ENCODE data around the gene SPPL3. TPM values are rescaled to one million over a fixed set of nuclear protein-coding genes. Genes with fewer than 3 reads are reported as not detected.
"Not testable (repeated sequence)": the region's sequence is repeated elsewhere in the genome, so short reads cannot be mapped to it uniquely, and the experiment has no call there.

The SPPL3 gene
- polyA plus RNA-seq, 1 donor, result 49.2 TPM

DNA sequence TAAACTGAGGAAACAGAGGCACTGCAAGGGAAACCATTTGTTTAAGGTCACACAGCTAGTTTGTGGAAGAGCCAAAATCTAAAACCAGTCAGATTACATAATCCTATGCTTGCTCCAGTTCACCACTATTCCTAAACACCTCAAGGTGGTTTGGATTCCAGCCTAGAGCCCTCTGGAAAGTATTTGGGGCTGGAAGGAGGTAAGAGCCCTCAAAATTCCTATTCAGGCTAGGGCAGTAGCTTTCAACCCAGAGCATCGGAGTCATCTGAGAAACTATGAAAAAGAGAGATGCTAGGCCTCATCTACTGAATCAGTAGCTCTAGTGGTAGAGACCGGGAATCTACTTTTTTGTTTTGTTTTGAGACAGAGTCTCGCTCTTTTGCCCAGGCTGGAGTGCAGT lies 16.0 kb upstream of the SPPL3 start:
- DNase-seq (ENCODE audit: low read depth), result no peak

DNA sequence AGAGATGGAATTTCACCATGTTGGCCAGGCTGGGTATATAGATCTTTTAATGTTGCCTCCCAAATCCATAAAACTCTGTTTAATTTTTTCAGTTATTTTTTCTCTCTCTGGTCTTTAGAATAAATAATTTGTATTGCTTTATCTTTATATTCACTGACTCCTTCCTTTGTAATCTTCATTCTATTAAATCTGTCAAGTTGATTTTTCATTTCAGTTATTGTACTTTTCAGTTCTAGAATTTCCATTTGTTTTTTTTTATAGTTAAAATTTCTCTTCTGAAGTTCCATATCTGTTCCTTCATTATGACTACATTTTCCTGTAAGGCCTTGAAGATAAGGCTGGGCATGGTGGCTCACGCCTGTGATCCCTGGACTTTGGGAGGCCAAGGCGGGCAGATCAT lies 13.6 kb upstream of the SPPL3 start:
- no peak for DNase-seq (ENCODE audit: low read depth)

DNA sequence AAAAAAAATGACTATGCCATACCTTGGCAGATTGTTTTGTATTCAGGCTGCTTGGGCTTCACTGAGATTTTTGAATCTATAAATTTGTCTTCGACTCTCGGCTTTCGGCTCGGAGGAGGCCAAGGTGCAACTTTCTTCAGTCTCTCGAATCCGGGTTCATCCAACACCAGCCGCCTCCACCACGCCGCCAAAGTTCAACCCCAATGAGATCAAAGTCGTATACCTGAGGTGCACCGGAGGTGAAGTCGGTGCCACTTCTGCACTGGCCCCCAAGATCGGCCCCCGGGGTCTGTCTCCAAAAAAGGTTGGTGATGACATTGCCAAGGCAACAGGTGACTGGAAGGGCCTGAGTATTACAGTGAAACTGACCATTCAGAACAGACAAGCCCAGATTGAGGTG lies 12.4 kb upstream of the SPPL3 start:
- DNase-seq (ENCODE audit: low read depth), result no peak

DNA sequence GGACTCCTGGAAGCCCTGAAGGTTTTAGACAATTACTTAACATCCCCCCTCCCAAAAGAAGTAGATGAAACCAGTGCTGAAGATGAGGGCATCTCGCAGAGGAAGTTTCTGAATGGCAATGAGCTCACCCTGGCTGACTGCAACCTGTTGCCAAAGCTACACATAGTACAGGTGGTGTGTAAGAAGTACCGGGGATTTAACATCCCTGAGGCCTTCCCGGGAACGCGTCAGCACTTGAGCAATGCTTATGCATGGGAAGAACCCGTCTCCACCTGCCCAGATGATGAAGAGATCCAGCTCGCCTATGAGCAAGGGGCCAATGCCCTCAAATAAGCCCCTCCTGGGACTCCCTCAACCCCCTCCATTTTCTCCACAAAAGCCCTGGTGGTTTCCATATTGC lies 10.6 kb upstream of the SPPL3 start:
- no peak for DNase-seq (ENCODE audit: low read depth)

- DNase-seq (ENCODE audit: low read depth), result no peak
Measured at GRCh38 chr12:120909633-120910298, 5.6 kb upstream of the SPPL3 start.

DNA sequence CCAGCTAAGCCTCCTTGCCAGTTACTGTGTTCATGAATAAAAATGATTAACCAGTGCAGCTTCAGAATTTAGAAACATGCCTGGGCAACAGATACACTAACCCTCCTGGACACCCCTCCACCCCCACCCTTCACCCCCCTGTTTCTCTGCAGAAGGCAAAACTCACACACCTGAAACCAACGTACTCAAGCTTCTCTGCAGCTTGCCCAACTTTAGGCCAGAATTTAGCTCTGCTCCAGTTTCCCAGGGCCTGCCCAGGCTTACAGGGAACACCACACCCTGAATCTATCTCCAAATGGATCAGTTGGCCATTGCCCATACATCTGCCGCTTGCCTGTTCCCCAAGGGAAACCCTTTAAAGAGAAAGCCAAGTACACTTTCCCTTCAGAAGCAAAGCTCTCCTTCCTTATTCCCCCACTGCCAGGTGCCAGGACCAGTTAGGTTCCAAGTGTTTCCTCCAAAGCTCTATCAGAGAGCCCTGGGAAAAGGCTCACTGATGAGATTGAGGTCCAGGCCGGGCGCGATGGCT lies 1.8 kb upstream of the SPPL3 start:
- no peak for DNase-seq (ENCODE audit: low read depth)

DNA sequence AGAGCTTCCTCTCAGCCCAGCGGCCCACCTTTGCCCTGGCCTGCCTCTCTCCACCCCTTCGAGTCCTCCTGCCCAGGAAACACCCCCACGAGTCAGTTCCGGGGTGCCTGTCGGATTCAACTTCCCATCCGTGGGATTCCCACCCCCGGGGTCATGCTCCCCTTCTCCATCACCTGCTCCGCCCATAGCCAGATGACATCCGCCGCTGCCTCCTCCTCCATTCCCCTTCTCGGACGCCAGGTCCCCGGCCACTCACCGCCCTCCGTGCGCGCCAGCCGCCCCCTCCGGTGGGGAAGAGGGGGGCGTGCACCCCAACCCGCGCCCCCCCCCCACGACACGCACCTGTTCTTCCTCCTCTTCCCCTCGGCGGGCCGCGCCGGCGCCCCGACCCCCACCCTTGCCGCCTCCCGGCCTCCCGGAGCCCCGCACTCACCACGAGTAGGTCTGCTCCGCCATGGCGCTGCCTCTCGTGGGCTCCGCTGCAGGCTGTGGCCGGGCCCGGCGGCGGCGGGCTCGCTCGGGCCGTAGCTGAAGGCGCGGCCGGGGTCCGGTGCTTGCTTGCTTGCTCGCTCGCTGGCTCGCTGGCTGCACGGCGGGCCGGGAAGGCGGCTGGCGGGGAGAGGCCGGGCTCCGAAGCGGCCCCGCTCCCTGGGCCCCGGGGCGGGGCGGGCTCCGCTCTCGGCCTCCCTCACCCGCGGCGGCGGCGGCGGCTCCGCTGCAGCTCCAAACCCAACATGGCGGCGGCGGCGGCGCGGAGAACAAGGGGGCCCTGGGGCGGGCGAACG lies 554 bp downstream of the SPPL3 start:
- DNase-seq (ENCODE audit: low read depth), result no peak

DNA sequence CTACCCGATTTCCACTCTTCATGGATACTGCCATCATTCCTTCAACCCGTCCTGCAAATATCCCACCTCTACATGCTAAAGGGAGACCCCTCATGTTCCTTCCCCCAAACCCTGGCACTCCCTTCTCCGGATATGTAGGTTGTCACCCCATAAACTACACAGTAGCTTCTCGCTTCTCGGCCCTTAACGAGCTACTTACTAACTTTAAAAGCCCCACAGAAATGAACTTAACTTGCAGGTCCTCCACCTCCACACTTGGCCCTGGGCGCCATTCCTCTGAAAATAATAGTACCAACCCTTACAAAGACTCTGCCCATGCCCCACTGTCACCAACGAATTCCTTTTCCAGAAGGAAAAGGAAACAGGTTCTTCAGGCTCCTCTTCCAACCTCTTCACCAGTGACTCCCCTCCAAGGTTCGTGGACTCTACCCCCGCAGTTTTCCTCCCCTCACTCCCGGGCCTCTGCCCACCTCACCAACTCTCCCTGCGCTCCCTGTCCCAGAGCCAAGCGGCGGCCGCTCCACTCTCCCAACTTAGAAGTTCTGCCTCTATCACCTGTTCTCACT lies 1.2 kb downstream of the SPPL3 start:
- no peak for DNase-seq (ENCODE audit: low read depth)

DNA sequence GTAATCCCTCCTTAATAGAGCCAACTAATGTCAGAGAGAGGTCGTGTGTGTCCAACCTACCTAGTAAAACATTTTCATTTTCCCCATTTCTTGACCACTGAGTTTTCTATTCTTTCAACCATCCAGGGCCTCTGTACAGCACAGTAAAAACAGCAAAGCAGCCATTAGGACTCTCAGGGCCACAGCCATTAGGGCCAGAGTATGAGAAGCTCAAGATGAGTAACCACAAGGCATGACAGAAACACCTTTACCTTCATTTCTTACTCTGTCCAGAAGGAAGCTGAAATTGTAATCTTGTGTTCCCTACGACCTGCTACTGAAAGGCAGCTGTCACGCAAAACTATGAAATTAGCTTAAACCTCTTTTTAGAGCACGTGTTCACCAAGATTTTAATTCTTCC lies 2.3 kb downstream of the SPPL3 start:
- DNase-seq (ENCODE audit: low read depth), result no peak

DNA sequence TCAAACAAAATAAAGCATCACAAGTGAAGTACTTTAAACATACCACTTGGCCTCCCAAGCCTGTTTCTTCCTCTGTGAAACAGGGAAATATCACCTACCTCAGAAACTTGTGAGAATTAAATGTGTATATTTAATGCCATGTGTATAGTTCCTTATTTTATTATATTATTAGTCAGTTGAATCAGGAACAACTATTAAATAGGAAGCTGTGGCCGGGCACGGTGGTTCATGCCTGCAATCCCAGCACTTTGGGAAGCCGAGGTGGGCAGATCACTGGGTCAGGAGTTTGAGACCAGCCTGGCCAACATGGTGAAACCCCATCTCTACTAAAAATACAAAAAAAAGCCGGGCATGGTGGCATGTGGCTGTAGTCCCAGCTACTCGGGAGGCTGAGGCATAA lies 3.1 kb downstream of the SPPL3 start:
- not testable (repeated sequence) for DNase-seq (ENCODE audit: low read depth)

- DNase-seq (ENCODE audit: low read depth), result no peak
Measured at GRCh38 chr12:120895532-120895931, 8.6 kb downstream of the SPPL3 start.

DNA sequence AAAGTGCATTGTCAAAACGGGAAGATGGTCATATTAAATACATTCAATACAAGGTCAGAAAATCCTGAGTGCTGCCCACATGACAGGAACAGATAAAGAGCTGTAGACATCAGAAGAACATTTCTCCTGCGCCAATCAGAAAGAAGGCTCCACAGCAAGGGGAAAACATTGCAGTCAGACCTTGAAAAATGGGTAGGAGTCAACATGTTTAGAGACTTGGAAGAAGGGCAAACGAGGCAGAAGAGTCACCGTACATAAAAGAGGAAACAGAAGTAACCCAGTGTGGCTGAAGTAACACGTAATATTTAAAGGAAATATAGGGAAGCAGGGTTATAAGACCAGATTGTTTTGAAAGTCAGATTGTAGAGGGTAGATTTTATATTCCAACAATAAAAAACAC lies 11.9 kb downstream of the SPPL3 start:
- no peak for DNase-seq (ENCODE audit: low read depth)

- no peak for DNase-seq (ENCODE audit: low read depth)
Measured at GRCh38 chr12:120890963-120891362, 13.2 kb downstream of the SPPL3 start.

- no peak for DNase-seq (ENCODE audit: low read depth)
Measured at GRCh38 chr12:120887253-120888043, 16.7 kb downstream of the SPPL3 start.

DNA sequence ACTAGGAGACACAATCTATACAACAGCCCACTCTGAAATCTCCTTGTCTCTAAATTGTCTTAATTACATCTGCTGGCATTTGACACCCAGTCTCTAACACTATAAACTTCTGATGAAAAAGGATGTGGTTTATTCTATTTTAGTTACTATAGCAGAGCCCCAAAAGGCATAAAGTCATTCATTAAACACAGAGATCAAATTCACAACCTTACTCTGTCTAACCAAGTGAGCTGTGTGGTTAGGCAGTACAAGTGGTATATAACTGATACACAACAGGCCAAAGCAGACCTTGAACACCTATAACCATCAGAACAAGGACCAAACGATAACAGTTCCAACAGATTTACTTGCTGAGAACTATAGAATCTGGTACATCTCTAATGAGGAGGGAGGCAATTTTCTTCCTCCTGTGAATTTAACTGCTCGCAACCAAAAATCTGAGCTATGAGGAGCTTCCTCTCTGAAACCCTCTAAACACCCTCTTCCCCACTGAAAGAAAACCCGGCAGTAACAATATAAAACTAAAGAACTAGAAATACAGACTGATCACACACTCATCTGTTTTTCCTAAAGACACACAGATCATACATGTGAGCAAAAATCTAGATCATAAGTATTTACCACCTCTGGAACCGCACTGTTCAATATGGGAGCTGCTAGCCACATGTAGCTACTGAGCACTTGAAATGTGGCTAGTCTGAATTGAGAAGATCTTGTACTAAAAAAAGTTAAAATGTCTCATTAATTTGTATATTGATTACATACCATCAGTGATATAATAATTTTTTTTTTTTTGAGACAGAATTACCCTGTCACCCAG lies 17.7 kb downstream of the SPPL3 start:
- DNase-seq (ENCODE audit: low read depth), result no peak

GRCh38 chr12:120885521-120885920 lies 18.6 kb downstream of the SPPL3 start:
- DNase-seq (ENCODE audit: low read depth), result no peak

DNA sequence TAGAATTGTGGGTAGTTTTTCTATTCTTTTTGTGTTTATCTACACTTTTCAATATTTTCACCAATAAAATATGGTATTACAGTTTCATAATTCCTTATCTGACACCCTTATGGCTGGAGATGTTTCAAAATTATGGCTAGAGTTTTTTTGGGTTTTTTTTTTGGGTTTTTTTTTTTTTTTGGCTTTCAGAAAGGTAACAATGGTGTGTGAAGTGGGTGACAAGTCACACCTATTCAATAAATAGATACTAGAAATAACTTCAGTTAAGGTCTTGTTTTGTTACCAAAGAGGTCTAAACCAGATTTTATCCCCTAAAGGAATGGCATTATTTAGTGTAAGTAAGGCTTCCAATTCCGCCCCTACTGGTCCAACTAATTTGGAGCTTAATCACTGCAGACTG lies 19.5 kb downstream of the SPPL3 start:
- no peak for DNase-seq (ENCODE audit: low read depth)

DNA sequence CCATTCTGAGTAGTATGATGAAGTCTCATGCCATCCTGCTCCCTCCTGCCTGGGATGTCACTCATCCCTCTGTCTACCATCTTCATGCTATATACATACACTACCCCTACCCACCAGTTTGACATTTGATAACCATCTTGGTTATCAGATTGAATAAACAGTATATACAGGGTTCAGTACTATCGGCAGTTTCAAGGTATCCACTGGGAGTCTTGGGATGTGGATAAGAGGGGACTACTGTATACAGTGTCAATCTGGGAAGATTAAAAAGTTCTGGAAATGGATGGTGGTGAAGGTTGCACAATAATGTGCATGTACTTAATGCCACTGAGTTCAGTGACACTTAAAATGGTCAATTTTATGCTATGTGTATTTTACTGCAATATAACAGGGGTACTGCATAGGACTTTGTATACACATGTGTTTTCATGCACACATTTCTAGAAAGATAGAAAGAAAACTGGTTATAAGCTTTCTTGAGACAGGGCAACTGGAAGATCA lies 22.1 kb downstream of the SPPL3 start:
- no peak for DNase-seq (ENCODE audit: low read depth)

DNA sequence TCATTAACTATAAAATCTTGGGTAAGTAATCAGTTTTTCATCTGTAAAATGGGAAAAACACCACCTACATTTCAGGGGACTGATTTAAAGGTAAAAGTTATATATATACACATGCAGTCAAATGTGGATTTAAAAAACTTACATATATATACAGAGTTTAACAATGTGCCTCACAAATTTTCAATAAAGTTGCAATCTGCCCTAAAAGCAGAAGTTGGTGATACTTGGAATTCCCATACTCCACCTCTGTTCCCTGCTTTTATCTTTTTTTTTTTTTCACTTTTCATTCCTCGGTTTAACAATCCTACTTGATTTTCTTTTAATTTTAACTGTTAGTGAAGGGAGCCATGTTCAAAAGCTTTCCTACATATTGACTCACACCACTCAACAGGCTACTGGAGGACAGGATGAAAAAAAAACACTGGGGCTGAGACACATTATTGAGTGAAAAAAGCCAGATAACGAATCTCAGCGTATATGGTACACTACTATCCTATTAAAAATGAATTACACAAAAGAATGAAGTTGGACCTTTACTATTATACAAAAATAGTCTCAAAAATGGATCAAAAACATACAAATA lies 24.3 kb downstream of the SPPL3 start:
- DNase-seq (ENCODE audit: low read depth), result no peak

DNA sequence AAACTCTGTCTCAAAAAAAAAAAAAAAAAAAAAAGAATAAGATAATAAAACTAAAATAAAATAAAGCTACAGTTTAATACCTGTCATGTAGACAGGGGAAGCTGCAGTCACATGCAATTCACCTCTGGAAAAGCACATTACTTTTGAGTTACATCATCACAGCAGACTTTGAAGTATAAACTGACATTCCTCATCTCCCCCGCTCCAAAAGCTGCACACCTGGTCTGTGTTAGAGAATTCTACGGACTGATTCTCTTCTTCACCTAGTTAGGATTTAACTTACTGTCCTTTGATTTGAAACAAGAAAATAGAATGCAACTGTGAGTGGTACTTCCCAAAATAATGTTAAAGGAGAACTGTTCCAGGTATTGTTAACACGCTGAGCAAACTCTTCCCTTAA lies 25.1 kb downstream of the SPPL3 start:
- DNase-seq (ENCODE audit: low read depth), result no peak
